HUES6 (cell line): ENCODE measurements around the gene CTNND2.

Experiments
- H3K27ac ChIP-seq: 2 replicates; pipeline ENCODE4 v1.7.0; 2013; ENCODE audit warnings: low read depth, mild to moderate bottlenecking, low read length, inconsistent platforms
- H3K27me3 ChIP-seq: 2 replicates; pipeline ENCODE4 v1.6.1; 2013; ENCODE audit warnings: low read length; ENCODE audit not compliant: control insufficient read depth, insufficient read depth
- H3K36me3 ChIP-seq: 2 replicates; pipeline ENCODE4 v1.6.1; 2013; ENCODE audit warnings: low read length; ENCODE audit not compliant: control insufficient read depth, insufficient read depth
- H3K4me1 ChIP-seq: 2 replicates; pipeline ENCODE4 v1.6.1; 2013; ENCODE audit warnings: low read length; ENCODE audit not compliant: control insufficient read depth, insufficient read depth
- H3K4me3 ChIP-seq: 2 replicates; pipeline ENCODE4 v1.5.1; 2013; ENCODE audit warnings: low read depth, low read length
- H3K9ac ChIP-seq: one replicate; pipeline ENCODE4 v1.6.1; 2013; ENCODE audit warnings: mild to moderate bottlenecking, low read length
- H3K9me3 ChIP-seq: 2 replicates; pipeline ENCODE4 v1.6.1; 2013; ENCODE audit warnings: low read depth, low read length; ENCODE audit not compliant: control insufficient read depth, insufficient read depth

Gene CTNND2

DNA sequence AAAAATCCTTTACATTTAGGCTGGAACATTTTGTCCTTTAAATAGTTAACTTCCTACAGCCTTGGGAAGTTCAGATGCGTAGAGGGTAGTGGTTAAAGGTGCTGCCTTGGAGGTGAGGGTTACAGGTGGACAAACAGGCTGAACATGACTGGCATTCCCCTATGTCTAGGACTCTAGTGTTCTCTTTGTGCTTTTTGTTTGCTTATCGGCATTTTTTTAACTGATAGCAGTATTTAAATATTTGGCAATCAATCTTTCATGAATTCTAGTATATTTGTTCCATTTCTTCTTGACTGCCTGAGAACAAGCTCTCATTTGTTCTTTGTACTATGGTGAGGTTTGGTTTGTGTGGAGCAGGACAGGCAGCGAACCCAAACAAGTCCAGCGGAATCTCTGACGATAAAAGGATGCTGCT is 307.6 kb downstream of the CTNND2 start:
- peaks cover 18% of the 10 kb centered on the region for H3K4me1 ChIP-seq
- no peak overlapping the region; the same call in 1 of the 2 replicates for H3K27ac ChIP-seq

DNA sequence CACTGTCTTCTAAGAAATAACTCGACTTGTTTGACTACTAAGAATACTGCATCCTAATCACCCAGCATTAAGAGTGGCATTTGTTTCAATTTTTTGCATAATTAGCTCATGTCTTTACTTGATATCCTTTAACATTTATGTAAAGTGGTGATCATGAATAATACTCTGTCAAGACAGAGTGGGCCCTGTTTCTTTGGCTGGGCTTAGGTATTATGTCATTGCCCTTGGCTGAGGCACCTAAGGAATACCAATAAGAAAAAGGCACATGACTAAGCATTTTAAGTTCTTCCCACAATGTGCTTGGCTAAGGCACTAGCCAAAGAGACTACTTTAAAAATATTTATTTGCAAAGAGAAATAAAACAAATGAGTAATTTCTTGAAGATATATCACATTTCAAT is 308.1 kb downstream of the CTNND2 start:
- no peak overlapping the region; the same call in 1 of the 2 replicates for H3K27ac ChIP-seq
- H3K4me3 ChIP-seq, result no peak overlapping the region
- H3K9ac ChIP-seq, result no peak overlapping the region
- no peaks in the 10 kb centered on the region for H3K9me3 ChIP-seq
- H3K4me1 ChIP-seq, result peaks cover 18% of the 10 kb centered on the region
- H3K36me3 ChIP-seq, result no peaks in the 10 kb centered on the region
- no peaks in the 10 kb centered on the region for H3K27me3 ChIP-seq

More for the DNA sequence above, 307.6 kb downstream of the CTNND2 start:
- Histone ChIP-seq H3K4me3 (no peak overlapping the region), H3K27me3 (no peaks in the 10 kb centered on the region), H3K36me3 (no peaks in the 10 kb centered on the region), H3K9ac (no peak overlapping the region), H3K9me3 (no peaks in the 10 kb centered on the region)

DNA sequence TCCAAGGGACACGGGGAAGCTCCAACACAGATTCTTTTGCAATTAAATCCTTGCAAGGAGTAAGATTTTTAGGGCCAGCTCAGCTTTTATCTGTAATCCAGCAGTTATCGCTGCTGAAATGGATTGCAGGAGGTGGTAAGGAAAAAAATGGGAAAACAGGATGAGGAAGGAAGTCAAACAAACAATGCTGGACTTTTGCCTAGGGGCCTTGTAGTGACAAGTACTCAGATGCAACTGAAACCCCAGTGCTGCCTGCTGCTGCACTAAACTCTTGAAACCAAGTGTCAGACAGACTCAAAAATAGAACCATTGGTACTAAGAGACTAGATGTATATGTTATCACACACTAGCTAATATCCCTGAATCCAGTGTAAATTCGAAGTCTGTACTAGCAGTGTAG is 309.2 kb downstream of the CTNND2 start:
- Histone ChIP-seq H3K36me3 (no peaks in the 10 kb centered on the region), H3K4me3 (no peak overlapping the region), H3K4me1 (peaks cover 18% of the 10 kb centered on the region), H3K9ac (no peak overlapping the region), H3K27me3 (no peaks in the 10 kb centered on the region), H3K9me3 (peaks cover 7% of the 10 kb centered on the region), H3K27ac (no peak overlapping the region)

DNA sequence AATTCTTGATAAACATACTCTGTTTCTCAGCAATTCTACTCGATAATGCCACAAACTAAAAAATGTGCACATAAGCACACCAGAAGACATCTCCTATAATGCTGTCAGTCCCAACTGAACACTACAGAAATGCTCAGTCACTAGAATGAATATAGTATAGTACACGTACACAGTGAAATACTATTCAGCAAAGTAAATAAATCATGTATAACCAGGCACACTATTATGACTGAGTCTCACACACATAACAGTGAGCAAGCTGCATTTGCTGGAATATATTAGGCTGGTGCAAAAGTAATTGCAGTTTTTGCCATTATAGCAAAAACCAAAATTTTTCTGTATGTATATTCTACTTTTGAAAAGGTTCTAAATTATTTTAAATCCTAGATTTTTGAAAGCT is 310.2 kb downstream of the CTNND2 start:
- Histone ChIP-seq H3K9me3 (peaks cover 7% of the 10 kb centered on the region), H3K4me1 (peaks cover 18% of the 10 kb centered on the region), H3K36me3 (no peaks in the 10 kb centered on the region), H3K4me3 (no peak overlapping the region), H3K27ac (no peak overlapping the region), H3K27me3 (no peaks in the 10 kb centered on the region), H3K9ac (no peak overlapping the region)

DNA sequence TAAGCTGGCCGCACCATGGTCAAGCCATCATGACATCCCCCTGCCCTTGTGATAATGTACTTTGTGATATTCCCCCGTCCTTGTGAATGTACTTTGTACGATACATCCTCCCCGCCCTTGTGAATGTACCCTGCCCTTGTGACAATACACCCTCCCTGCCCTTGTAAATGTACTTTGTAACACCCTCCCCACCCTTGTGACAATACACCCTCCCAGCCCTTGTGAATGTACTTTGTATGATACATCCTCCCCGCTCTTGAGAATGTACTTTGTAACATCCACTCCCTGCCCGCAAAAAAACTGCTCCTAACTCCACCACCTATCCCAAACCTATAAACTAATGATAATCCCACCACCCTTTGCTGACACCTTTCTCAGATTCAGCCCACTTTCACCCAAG is 313.8 kb downstream of the CTNND2 start:
- H3K4me1 ChIP-seq, result peaks cover 10% of the 10 kb centered on the region; the same call in 1 of the 2 replicates
- H3K27ac ChIP-seq, result no peak overlapping the region
- peaks cover 7% of the 10 kb centered on the region for H3K9me3 ChIP-seq
- no peaks in the 10 kb centered on the region for H3K27me3 ChIP-seq
- H3K36me3 ChIP-seq, result no peaks in the 10 kb centered on the region
- H3K4me3 ChIP-seq, result no peak overlapping the region
- no peak overlapping the region for H3K9ac ChIP-seq

DNA sequence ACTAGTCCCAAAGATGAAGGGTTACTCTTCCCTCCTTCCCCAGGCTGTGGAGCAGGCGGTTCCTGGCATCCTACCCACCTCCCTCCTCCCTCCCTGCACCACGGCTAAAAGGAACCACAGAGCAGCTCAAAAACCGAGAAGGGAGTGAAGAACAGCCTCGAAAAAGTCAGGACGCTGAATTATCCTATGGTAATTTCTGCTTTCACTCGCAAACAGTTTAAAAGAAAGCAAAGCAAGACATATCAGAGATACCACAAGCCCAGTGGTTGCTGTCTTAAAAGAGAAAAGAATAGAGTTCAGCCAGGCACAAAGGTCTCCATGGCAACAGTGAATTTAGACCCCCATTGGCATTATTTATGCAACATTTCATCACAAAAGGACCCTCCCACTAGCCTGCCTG is 315.4 kb downstream of the CTNND2 start:
- Histone ChIP-seq H3K4me3 (peak overlapping the region; percentile 25), H3K27ac (no peak overlapping the region; the same call in 1 of the 2 replicates), H3K4me1 (no peaks in the 10 kb centered on the region; the same call in 1 of the 2 replicates), H3K36me3 (no peaks in the 10 kb centered on the region), H3K9me3 (peaks cover 7% of the 10 kb centered on the region), H3K27me3 (no peaks in the 10 kb centered on the region), H3K9ac (no peak overlapping the region)

DNA sequence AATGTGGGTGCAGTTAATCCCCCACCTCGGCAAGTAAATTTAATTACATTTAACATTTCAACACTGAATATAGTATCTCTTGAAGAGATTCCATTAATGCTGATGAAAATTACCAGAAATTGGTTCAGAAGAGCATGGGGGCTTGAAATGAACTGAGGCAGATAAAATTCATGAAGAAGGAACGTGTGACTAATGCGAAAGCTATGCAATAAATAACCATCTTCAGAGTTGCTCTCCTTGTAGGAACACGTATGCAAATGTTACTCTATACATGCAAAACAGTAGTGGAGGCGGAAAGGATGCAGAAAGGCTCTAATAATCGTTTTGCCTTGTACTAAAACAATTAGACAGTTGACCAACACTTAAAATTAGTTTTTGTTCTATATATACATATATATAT is 320.2 kb downstream of the CTNND2 start:
- Histone ChIP-seq H3K4me3 (no peak overlapping the region), H3K9ac (no peak overlapping the region), H3K4me1 (no peaks in the 10 kb centered on the region; the same call in 1 of the 2 replicates)

DNA sequence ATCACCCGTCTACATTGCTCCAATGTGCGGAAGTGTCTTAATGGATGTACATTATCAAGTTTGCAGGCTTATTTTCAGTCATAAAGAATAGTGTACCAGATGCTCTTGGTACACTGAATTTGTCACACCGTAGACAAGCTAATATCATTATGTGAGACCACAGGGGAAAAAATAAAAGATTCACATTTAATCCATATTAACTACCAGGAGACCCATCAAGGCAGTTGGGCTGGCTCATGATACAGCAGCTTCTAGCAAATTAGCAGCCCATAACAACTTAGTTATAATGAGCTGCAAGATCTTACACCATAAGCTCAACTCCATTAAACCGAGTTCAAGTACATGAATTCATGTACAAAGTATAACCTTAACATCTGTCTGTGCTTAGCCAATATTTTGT is 324.9 kb downstream of the CTNND2 start:
- no peak overlapping the region for H3K27ac ChIP-seq
- no peaks in the 10 kb centered on the region for H3K36me3 ChIP-seq
- H3K4me3 ChIP-seq, result no peak overlapping the region
- no peaks in the 10 kb centered on the region for H3K27me3 ChIP-seq
- H3K9me3 ChIP-seq, result no peaks in the 10 kb centered on the region
- H3K9ac ChIP-seq, result no peak overlapping the region
- no peaks in the 10 kb centered on the region for H3K4me1 ChIP-seq

More for the DNA sequence above, 320.2 kb downstream of the CTNND2 start:
- H3K9me3 ChIP-seq, result no peaks in the 10 kb centered on the region
- H3K27me3 ChIP-seq, result no peaks in the 10 kb centered on the region
- no peak overlapping the region for H3K27ac ChIP-seq
- no peaks in the 10 kb centered on the region for H3K36me3 ChIP-seq

DNA sequence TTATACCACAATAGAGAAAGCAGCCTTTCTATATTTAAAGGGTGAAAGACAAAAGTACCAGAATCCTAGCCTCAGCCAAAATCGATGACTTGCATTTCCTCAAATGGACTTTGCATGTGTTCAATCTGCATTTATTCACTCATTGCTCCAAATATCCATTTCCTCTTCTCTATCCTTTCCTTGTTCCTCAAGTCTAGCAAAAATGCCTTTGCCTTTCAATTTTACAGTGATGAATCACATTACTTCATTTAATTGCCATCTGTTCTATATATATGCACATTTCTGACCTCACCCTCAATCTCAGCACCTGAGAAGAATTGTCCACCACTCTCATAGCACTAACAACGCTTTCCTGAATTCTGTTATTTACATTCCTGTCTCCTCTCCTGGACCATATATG is 329.5 kb downstream of the CTNND2 start:
- H3K4me1 ChIP-seq, result no peaks in the 10 kb centered on the region
- no peaks in the 10 kb centered on the region for H3K9me3 ChIP-seq
- no peak overlapping the region for H3K9ac ChIP-seq
- no peaks in the 10 kb centered on the region for H3K36me3 ChIP-seq
- no peak overlapping the region for H3K27ac ChIP-seq
- no peaks in the 10 kb centered on the region for H3K27me3 ChIP-seq
- no peak overlapping the region for H3K4me3 ChIP-seq

DNA sequence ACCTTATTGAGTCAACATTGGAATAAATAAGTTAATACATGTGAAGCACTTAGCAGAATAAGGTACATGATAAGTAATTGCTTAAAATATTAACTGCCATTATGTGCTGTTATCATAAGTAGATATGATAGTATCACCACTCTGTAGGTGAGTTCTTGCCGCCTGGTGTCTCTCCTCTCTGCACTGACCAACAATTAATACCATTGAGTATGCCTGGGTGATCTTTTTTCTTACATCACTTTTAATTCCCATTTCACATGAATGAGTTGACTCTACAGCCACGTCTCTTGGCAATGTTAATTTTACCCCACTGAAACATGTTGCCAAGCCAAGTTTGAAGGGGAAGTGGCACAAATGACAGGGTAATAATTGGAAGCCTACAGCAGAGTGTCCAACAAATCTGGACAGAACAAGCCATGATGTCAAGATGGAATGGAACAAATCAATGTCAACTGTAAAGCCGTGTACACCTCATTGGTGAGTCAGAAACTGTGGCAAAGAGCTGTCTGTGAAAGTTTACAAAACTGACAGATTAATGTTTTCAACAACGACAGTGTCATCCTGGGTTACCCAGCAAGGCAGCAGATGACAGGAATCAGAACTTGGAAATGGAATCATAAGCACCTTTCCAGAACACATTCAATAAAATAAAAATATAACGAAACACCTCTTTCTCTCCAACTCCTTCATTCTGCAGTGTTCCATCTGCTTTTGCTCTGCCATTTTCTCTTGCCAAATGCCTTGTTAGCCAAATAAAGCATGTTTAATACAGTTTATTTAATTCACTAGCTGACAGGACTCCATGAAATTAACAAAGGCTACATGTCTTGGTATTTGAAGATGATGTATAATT is 330.9 kb downstream of the CTNND2 start:
- Histone ChIP-seq H3K9ac (no peak overlapping the region), H3K4me3 (no peak overlapping the region)

DNA sequence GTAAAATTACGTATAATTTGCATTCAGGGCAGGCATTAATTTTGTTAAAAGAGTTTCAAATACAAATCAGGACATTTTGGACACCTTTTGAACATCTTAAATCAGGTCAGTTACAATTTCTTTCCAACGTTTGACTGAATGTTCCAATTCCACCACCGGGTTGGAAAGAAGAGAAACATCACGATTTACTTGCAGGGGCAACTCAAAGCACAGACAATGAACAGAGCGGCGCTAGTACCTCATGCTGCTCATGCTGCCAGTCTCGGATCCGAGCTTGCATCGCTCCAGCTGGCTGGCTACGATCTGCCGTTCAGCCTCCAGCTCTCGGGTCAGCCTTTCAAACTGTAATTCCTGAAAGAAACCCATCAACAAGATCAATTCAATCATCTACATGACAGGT is 339.5 kb downstream of the CTNND2 start:
- no peak overlapping the region for H3K4me3 ChIP-seq
- H3K9me3 ChIP-seq, result no peaks in the 10 kb centered on the region
- no peaks in the 10 kb centered on the region for H3K36me3 ChIP-seq
- no peak overlapping the region for H3K27ac ChIP-seq
- no peak overlapping the region for H3K9ac ChIP-seq
- H3K4me1 ChIP-seq, result no peaks in the 10 kb centered on the region; the same call in 1 of the 2 replicates
- H3K27me3 ChIP-seq, result no peaks in the 10 kb centered on the region

More for the DNA sequence above, 330.9 kb downstream of the CTNND2 start:
- H3K27ac ChIP-seq, result no peak overlapping the region
- H3K36me3 ChIP-seq, result no peaks in the 10 kb centered on the region
- no peaks in the 10 kb centered on the region for H3K27me3 ChIP-seq
- H3K4me1 ChIP-seq, result no peaks in the 10 kb centered on the region
- H3K9me3 ChIP-seq, result no peaks in the 10 kb centered on the region
